ENCODE measurements around the gene PRDM2. TPM values are rescaled to one million over a fixed set of nuclear protein-coding genes. Genes with fewer than 3 reads are reported as not detected.
A peak's percentile ranks its signal among the peaks of the same experiment; 100 is the strongest.

The PRDM2 gene
- total and polyA plus RNA-seq, 5 donors from 2014 or later, result 16.8 to 221 (median 19.7) TPM

GRCh38 chr1:13788795-13789194, 88.8 kb downstream of the PRDM2 start:
- no peak overlapping the region for H3K4me3 Mint-ChIP-seq
- Histone ChIP-seq H3K27me3 (ENCODE audit: control insufficient read depth, insufficient read depth, low read length) (no peaks in the 10 kb centered on the region), H3K36me3 (ENCODE audit: control insufficient read depth, insufficient read depth, low read length) (peaks cover 85% of the 10 kb centered on the region), H3K27ac (ENCODE audit: insufficient read depth, low read length, poor library complexity, severe bottlenecking) (no peak overlapping the region), H3K4me3 (ENCODE audit: low read depth, low read length) (no peak overlapping the region), H3K9me3 (ENCODE audit: control insufficient read depth in 2 of 2, low read length in 2 of 2) (no peaks in the 10 kb centered on the region), H3K4me1 (ENCODE audit: control insufficient read depth, insufficient read depth, low read length, poor library complexity, severe bottlenecking) (peaks cover 5% of the 10 kb centered on the region)
- DNase-seq, result no peak
- H3K9me3 Mint-ChIP-seq, result no peaks in the 10 kb centered on the region
- ATAC-seq (ENCODE audit: low read depth in 2 of 2), result no peak
- peak overlapping the region in 1 of 3 donors; percentile 63 for H3K27ac Mint-ChIP-seq
- peaks cover 33 to 60% (median 40%) of the 10 kb centered on the region in 4 donors for H3K4me1 Mint-ChIP-seq
- H3K27me3 Mint-ChIP-seq, result no peaks in the 10 kb centered on the region
- H3K36me3 Mint-ChIP-seq, result peaks cover 32% of the 10 kb centered on the region

GRCh38 chr1:13790290-13791030, 90.5 kb downstream of the PRDM2 start:
- peak overlapping the region in 2 of 3 donors; percentile 23 to 37 for H3K27ac Mint-ChIP-seq
- Histone ChIP-seq H3K36me3 (ENCODE audit: control insufficient read depth, insufficient read depth, low read length) (peaks cover 81% of the 10 kb centered on the region), H3K9me3 (ENCODE audit: control insufficient read depth in 2 of 2, low read length in 2 of 2) (no peaks in the 10 kb centered on the region), H3K4me3 (ENCODE audit: low read depth, low read length) (no peak overlapping the region), H3K27ac (ENCODE audit: insufficient read depth, low read length, poor library complexity, severe bottlenecking) (no peak overlapping the region), H3K4me1 (ENCODE audit: control insufficient read depth, insufficient read depth, low read length, poor library complexity, severe bottlenecking) (no peaks in the 10 kb centered on the region), H3K27me3 (ENCODE audit: control insufficient read depth, insufficient read depth, low read length) (no peaks in the 10 kb centered on the region)
- DNase-seq (no peak), ATAC-seq (ENCODE audit: low read depth in 2 of 2) (peak; percentile 12 to 24)
- peak overlapping the region in 1 of 4 donors; percentile 21 for H3K4me3 Mint-ChIP-seq
- no peaks in the 10 kb centered on the region for H3K27me3 Mint-ChIP-seq
- H3K9me3 Mint-ChIP-seq, result no peaks in the 10 kb centered on the region
- H3K4me1 Mint-ChIP-seq, result peaks cover 35 to 57% (median 41%) of the 10 kb centered on the region in 4 donors
- H3K36me3 Mint-ChIP-seq, result peaks cover 42% of the 10 kb centered on the region

GRCh38 chr1:13792419-13792818, 92.4 kb downstream of the PRDM2 start:
- DNase-seq (no peak), ATAC-seq (ENCODE audit: low read depth in 2 of 2) (no peak)
- Mint-ChIP-seq H3K36me3 (peaks cover 42% of the 10 kb centered on the region), H3K4me3 (no peak overlapping the region), H3K27me3 (no peaks in the 10 kb centered on the region), H3K4me1 (peaks cover 33 to 73% (median 47%) of the 10 kb centered on the region in 4 donors), H3K9me3 (no peaks in the 10 kb centered on the region), H3K27ac (peak overlapping the region in 1 of 3 donors; percentile 68)
- H3K9me3 ChIP-seq (ENCODE audit: control insufficient read depth in 2 of 2, low read length in 2 of 2), result no peaks in the 10 kb centered on the region
- H3K36me3 ChIP-seq (ENCODE audit: control insufficient read depth, insufficient read depth, low read length), result peaks cover 70% of the 10 kb centered on the region
- H3K27me3 ChIP-seq (ENCODE audit: control insufficient read depth, insufficient read depth, low read length), result no peaks in the 10 kb centered on the region
- no peak overlapping the region for H3K4me3 ChIP-seq (ENCODE audit: low read depth, low read length)
- H3K4me1 ChIP-seq (ENCODE audit: control insufficient read depth, insufficient read depth, low read length, poor library complexity, severe bottlenecking), result no peaks in the 10 kb centered on the region
- no peak overlapping the region for H3K27ac ChIP-seq (ENCODE audit: insufficient read depth, low read length, poor library complexity, severe bottlenecking)

- Mint-ChIP-seq H3K36me3 (peaks cover 36% of the 10 kb centered on the region), H3K4me3 (no peak overlapping the region)
These were observed 93.2 kb downstream of the PRDM2 start for GRCh38 chr1:13793088-13793730.

GRCh38 chr1:13794231-13795187, 94.5 kb downstream of the PRDM2 start:
- Histone ChIP-seq H3K27me3 (ENCODE audit: control insufficient read depth, insufficient read depth, low read length) (no peaks in the 10 kb centered on the region), H3K4me1 (ENCODE audit: control insufficient read depth, insufficient read depth, low read length, poor library complexity, severe bottlenecking) (no peaks in the 10 kb centered on the region), H3K9me3 (ENCODE audit: control insufficient read depth in 2 of 2, low read length in 2 of 2) (no peaks in the 10 kb centered on the region), H3K4me3 (ENCODE audit: low read depth, low read length) (no peak overlapping the region), H3K27ac (ENCODE audit: insufficient read depth, low read length, poor library complexity, severe bottlenecking) (no peak overlapping the region), H3K36me3 (ENCODE audit: control insufficient read depth, insufficient read depth, low read length) (peaks cover 55% of the 10 kb centered on the region)
- peaks cover 35 to 74% (median 47%) of the 10 kb centered on the region in 4 donors for H3K4me1 Mint-ChIP-seq
- H3K9me3 Mint-ChIP-seq, result no peaks in the 10 kb centered on the region
- DNase-seq (no peak), ATAC-seq (ENCODE audit: low read depth in 2 of 2) (no peak)
- no peak overlapping the region for H3K4me3 Mint-ChIP-seq
- H3K27me3 Mint-ChIP-seq, result no peaks in the 10 kb centered on the region
- peak overlapping the region in 1 of 3 donors; percentile 46 for H3K27ac Mint-ChIP-seq
- peaks cover 28% of the 10 kb centered on the region for H3K36me3 Mint-ChIP-seq

More at GRCh38 chr1:13793088-13793730, 93.2 kb downstream of the PRDM2 start:
- Histone ChIP-seq H3K27me3 (ENCODE audit: control insufficient read depth, insufficient read depth, low read length) (no peaks in the 10 kb centered on the region), H3K4me1 (ENCODE audit: control insufficient read depth, insufficient read depth, low read length, poor library complexity, severe bottlenecking) (no peaks in the 10 kb centered on the region), H3K27ac (ENCODE audit: insufficient read depth, low read length, poor library complexity, severe bottlenecking) (no peak overlapping the region), H3K36me3 (ENCODE audit: control insufficient read depth, insufficient read depth, low read length) (peaks cover 67% of the 10 kb centered on the region), H3K9me3 (ENCODE audit: control insufficient read depth in 2 of 2, low read length in 2 of 2) (no peaks in the 10 kb centered on the region), H3K4me3 (ENCODE audit: low read depth, low read length) (no peak overlapping the region)
- no peaks in the 10 kb centered on the region for H3K9me3 Mint-ChIP-seq
- no peak for DNase-seq
- H3K4me1 Mint-ChIP-seq, result peaks cover 36 to 74% (median 50%) of the 10 kb centered on the region in 4 donors
- H3K27ac Mint-ChIP-seq, result peak overlapping the region in 2 of 3 donors; percentile 15 to 68
- ATAC-seq (ENCODE audit: low read depth in 2 of 2), result no peak
- H3K27me3 Mint-ChIP-seq, result no peaks in the 10 kb centered on the region

- no peaks in the 10 kb centered on the region for H3K9me3 Mint-ChIP-seq
- peak overlapping the region in 1 of 4 donors; percentile 4 for H3K4me3 Mint-ChIP-seq
- no peak overlapping the region for H3K27ac ChIP-seq (ENCODE audit: insufficient read depth, low read length, poor library complexity, severe bottlenecking)
- H3K27me3 ChIP-seq (ENCODE audit: control insufficient read depth, insufficient read depth, low read length), result no peaks in the 10 kb centered on the region
- H3K4me1 ChIP-seq (ENCODE audit: control insufficient read depth, insufficient read depth, low read length, poor library complexity, severe bottlenecking), result no peaks in the 10 kb centered on the region
- peaks cover 34 to 66% (median 41%) of the 10 kb centered on the region in 4 donors for H3K4me1 Mint-ChIP-seq
- H3K27me3 Mint-ChIP-seq, result no peaks in the 10 kb centered on the region
- H3K36me3 ChIP-seq (ENCODE audit: control insufficient read depth, insufficient read depth, low read length), result peaks cover 31% of the 10 kb centered on the region
- no peak for DNase-seq
- ATAC-seq (ENCODE audit: low read depth in 2 of 2), result no peak
- no peaks in the 10 kb centered on the region for H3K9me3 ChIP-seq (ENCODE audit: control insufficient read depth in 2 of 2, low read length in 2 of 2)
- H3K4me3 ChIP-seq (ENCODE audit: low read depth, low read length), result no peak overlapping the region
- H3K27ac Mint-ChIP-seq, result peak overlapping the region in 2 of 3 donors; percentile 32 to 73
- H3K36me3 Mint-ChIP-seq, result peaks cover 31% of the 10 kb centered on the region
These were observed 97.4 kb downstream of the PRDM2 start for GRCh38 chr1:13797397-13797796.

- Histone ChIP-seq H3K9me3 (ENCODE audit: control insufficient read depth in 2 of 2, low read length in 2 of 2) (no peaks in the 10 kb centered on the region), H3K27me3 (ENCODE audit: control insufficient read depth, insufficient read depth, low read length) (no peaks in the 10 kb centered on the region), H3K36me3 (ENCODE audit: control insufficient read depth, insufficient read depth, low read length) (peaks cover 24% of the 10 kb centered on the region), H3K4me3 (ENCODE audit: low read depth, low read length) (no peak overlapping the region), H3K27ac (ENCODE audit: insufficient read depth, low read length, poor library complexity, severe bottlenecking) (no peak overlapping the region), H3K4me1 (ENCODE audit: control insufficient read depth, insufficient read depth, low read length, poor library complexity, severe bottlenecking) (no peaks in the 10 kb centered on the region)
- H3K36me3 Mint-ChIP-seq, result peaks cover 26% of the 10 kb centered on the region
- ATAC-seq (ENCODE audit: low read depth in 2 of 2) (no peak), DNase-seq (no peak)
- H3K4me3 Mint-ChIP-seq, result no peak overlapping the region
- peaks cover 39 to 60% (median 42%) of the 10 kb centered on the region in 4 donors for H3K4me1 Mint-ChIP-seq
- no peaks in the 10 kb centered on the region for H3K27me3 Mint-ChIP-seq
- H3K9me3 Mint-ChIP-seq, result no peaks in the 10 kb centered on the region
- H3K27ac Mint-ChIP-seq, result peak overlapping the region in 1 of 3 donors; percentile 73
These were observed 98.1 kb downstream of the PRDM2 start for GRCh38 chr1:13798120-13798519.
